Nephron progenitor cell (in vitro differentiated cells): ENCODE results near the gene NPAS2.

Source experiments
- DNase-seq: peaks from one replicate; pipeline ENCODE4 v3.0.0; 2021
- H3K27ac Mint-ChIP-seq: 2 replicates; pipeline ENCODE4 v1.8.0; 2021; ENCODE audit warnings: mild to moderate bottlenecking, moderate library complexity, mixed read lengths
- H3K27me3 Mint-ChIP-seq: 2 replicates; pipeline ENCODE4 v1.8.0; 2021; ENCODE audit warnings: mild to moderate bottlenecking, low read depth, mixed read lengths; ENCODE audit not compliant: poor library complexity
- H3K36me3 Mint-ChIP-seq: 2 replicates; pipeline ENCODE4 v1.8.0; 2021; ENCODE audit warnings: low read depth, mixed read lengths
- H3K4me1 Mint-ChIP-seq: 2 replicates; pipeline ENCODE4 v1.8.0; 2021; ENCODE audit warnings: mixed read lengths
- H3K4me3 Mint-ChIP-seq: 2 replicates; pipeline ENCODE4 v1.8.0; 2021; ENCODE audit warnings: mild to moderate bottlenecking, moderate library complexity, mixed read lengths
- H3K9me3 Mint-ChIP-seq: 2 replicates; pipeline ENCODE4 v1.8.0; 2021; ENCODE audit warnings: mild to moderate bottlenecking, moderate library complexity, mixed read lengths
- TF ChIP-seq, protein P1 (sequence below): fragments of 200-600 bp; sonication (generic); IDR thresholded peaks from 2 replicates; pipeline ENCODE4 v1.5.0; 2021; ENCODE audit warnings: antibody characterized with exemption

Gene NPAS2

DNA sequence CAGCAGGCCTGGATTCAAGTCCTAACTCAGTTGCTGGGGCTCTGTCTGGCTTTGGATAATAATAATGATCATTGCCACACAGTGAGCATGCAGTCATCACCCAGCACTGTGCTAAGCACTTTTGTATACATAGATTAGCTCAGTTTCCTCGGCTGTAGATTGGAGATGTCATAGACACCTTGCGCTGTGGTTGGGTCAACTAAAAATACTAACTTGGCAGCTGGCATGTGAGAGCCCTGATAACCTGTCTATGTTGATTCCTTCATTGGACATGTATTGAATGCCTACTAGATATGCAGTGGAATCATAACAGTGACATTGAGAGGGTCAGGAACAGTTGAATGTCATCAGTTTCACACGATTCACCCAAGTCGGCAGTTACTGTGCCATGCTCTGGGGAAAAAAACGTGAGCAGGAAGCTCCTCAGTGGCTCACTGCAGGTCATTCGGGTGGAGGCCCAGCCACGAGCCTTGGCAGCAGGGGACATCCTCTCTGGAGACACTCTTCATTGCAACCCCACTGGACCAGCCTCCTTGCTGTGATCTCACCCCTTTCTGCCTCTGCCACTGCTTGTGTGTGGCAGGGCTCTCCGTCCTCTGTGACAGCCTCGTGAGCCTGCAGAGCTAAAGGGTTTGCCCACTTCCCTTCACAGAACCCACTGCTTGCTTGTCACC, 85.3 kb downstream of the NPAS2 start:
- no peak overlapping the region for H3K4me3 Mint-ChIP-seq
- DNase-seq: no peak
- no peaks in the 10 kb centered on the region for H3K36me3 Mint-ChIP-seq
- no peak overlapping the region for H3K27ac Mint-ChIP-seq
- no peaks in the 10 kb centered on the region for H3K9me3 Mint-ChIP-seq
- H3K4me1 Mint-ChIP-seq: peaks cover 33% of the 10 kb centered on the region
- H3K27me3 Mint-ChIP-seq: peaks cover 9% of the 10 kb centered on the region
- TF ChIP-seq, protein P1, sequence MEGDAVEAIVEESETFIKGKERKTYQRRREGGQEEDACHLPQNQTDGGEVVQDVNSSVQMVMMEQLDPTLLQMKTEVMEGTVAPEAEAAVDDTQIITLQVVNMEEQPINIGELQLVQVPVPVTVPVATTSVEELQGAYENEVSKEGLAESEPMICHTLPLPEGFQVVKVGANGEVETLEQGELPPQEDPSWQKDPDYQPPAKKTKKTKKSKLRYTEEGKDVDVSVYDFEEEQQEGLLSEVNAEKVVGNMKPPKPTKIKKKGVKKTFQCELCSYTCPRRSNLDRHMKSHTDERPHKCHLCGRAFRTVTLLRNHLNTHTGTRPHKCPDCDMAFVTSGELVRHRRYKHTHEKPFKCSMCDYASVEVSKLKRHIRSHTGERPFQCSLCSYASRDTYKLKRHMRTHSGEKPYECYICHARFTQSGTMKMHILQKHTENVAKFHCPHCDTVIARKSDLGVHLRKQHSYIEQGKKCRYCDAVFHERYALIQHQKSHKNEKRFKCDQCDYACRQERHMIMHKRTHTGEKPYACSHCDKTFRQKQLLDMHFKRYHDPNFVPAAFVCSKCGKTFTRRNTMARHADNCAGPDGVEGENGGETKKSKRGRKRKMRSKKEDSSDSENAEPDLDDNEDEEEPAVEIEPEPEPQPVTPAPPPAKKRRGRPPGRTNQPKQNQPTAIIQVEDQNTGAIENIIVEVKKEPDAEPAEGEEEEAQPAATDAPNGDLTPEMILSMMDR: no peak

DNA sequence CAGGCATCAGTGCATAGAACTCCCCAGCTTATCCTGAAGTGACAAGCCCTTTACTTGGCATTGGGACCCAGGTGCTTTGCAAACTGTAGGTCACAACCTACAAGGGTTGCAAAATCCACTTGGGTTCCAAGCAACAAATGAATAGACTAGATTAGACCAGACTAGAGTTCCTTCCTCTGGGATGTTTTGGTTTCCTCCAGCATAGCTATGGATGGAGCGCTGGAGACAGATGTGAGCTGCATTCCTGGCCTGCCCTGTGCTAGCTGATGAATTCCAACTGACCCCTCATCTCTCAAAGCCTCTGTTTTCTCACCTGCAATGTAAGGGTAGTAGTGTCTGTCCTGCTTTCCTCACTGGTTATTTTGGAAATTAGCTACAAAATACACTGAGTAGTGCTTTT, 86.2 kb downstream of the NPAS2 start:
- Mint-ChIP-seq H3K27me3 (peaks cover 9% of the 10 kb centered on the region), H3K27ac (no peak overlapping the region), H3K4me3 (no peak overlapping the region), H3K9me3 (no peaks in the 10 kb centered on the region), H3K4me1 (peaks cover 34% of the 10 kb centered on the region), H3K36me3 (no peaks in the 10 kb centered on the region)
- DNase-seq: no peak
- TF ChIP-seq, protein P1: no peak

DNA sequence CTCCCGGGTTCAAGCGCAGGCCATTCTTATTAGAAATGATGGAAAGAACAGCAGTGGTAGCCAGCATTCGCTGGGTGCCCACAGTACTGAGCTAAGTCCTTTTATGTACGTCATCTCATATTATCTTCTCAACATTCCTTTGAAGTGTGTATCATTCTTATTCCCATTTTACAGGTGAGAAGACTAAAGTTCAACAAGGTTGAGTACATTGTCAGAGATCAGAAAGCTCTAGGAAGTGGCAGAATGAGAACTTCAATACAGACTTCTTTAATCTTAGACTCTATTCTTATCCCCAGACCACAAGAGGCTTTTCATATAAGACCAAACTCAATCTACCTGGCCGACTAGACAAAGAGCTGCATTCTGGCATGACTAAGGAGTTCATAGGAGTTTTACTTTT, 86.7 kb downstream of the NPAS2 start:
- Mint-ChIP-seq H3K36me3 (no peaks in the 10 kb centered on the region), H3K4me1 (peaks cover 34% of the 10 kb centered on the region), H3K27ac (no peak overlapping the region), H3K4me3 (no peak overlapping the region), H3K9me3 (no peaks in the 10 kb centered on the region), H3K27me3 (peaks cover 12% of the 10 kb centered on the region)
- TF ChIP-seq, protein P1: no peak
- no peak for DNase-seq

DNA sequence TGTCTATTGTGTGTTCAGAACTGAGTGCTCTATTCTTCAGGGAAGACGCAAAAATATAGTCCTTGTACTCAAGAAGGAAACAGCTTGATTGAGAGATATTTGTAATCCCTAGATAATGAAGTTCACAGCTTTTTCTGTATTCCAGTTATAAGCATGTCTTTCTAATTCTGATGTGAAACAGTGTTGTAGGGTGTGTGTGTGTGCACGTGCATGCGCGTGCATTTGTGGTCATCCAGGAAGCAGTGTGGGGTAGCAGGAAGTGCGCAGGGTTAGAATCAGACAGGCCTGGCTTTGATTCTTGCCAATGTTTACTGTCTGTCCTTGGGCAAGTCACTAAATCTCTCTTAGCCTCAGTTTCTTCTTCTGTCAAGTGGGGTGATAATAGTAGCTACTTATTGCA, 87.9 kb downstream of the NPAS2 start:
- Mint-ChIP-seq H3K27me3 (peaks cover 10% of the 10 kb centered on the region), H3K9me3 (no peaks in the 10 kb centered on the region), H3K4me3 (no peak overlapping the region), H3K4me1 (peaks cover 28% of the 10 kb centered on the region), H3K27ac (no peak overlapping the region), H3K36me3 (no peaks in the 10 kb centered on the region)
- DNase-seq: no peak
- TF ChIP-seq, protein P1: no peak

DNA sequence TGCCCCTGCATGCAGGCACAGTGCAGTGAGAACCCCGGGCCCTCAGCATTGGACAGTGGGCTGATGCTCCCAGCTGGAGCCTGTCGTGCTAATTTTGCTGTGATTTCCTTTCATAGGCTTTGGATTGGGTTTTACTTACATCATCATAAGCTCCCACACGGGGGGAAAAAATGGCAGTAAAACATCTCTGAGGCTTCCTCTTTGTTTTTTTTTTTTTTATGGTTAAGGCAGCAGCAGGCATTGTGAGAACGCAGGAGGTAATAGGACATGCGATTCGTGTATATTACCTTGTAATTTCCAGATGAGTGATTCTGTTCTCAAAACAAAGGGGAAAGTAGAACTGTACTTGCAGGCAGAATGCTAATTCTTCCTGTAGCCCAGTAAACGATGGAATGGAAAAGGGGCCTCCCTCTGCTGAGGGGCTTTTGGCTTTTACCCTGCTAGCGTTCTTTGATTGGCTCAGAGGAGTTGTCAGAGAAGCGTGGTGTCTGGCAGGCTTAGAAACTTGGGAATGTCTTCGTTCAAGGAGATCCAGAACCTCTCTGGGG, 89.7 kb downstream of the NPAS2 start:
- Mint-ChIP-seq H3K4me3 (no peak overlapping the region), H3K9me3 (no peaks in the 10 kb centered on the region), H3K27ac (no peak overlapping the region), H3K4me1 (peaks cover 18% of the 10 kb centered on the region), H3K27me3 (peaks cover 15% of the 10 kb centered on the region), H3K36me3 (no peaks in the 10 kb centered on the region)
- no peak for DNase-seq
- TF ChIP-seq, protein P1: no peak

DNA sequence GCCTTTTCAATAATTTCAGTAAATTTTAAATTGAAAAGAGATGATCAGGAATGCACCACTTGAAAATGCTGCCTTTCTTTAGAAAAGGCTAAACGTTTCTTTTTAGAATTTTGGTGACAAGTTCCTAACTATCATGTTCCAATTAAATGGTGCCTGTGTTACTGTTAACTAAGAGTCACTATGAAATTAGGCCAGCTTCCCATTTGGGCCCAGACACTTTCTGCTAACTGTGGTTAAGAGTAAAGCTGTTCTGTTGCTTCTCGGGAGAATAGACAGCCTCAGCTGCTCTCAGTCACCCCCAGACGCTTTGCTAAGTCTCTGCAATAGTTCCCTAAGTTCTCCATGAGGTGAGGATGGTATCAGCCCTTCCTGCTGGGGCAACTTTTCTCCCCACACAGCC, 90.2 kb downstream of the NPAS2 start:
- Mint-ChIP-seq H3K4me3 (no peak overlapping the region), H3K27me3 (peaks cover 18% of the 10 kb centered on the region), H3K9me3 (peaks cover 2% of the 10 kb centered on the region), H3K4me1 (peaks cover 18% of the 10 kb centered on the region), H3K27ac (no peak overlapping the region), H3K36me3 (no peaks in the 10 kb centered on the region)
- DNase-seq: no peak
- TF ChIP-seq, protein P1: no peak
